ENCODE measurements around the gene ATG9B.
A peak's percentile ranks its signal among the peaks of the same experiment; 100 is the strongest.
"Not testable (repeated sequence)": the region's sequence is repeated elsewhere in the genome, so short reads cannot be mapped to it uniquely, and the experiment has no call there.

Gene ATG9B

DNA sequence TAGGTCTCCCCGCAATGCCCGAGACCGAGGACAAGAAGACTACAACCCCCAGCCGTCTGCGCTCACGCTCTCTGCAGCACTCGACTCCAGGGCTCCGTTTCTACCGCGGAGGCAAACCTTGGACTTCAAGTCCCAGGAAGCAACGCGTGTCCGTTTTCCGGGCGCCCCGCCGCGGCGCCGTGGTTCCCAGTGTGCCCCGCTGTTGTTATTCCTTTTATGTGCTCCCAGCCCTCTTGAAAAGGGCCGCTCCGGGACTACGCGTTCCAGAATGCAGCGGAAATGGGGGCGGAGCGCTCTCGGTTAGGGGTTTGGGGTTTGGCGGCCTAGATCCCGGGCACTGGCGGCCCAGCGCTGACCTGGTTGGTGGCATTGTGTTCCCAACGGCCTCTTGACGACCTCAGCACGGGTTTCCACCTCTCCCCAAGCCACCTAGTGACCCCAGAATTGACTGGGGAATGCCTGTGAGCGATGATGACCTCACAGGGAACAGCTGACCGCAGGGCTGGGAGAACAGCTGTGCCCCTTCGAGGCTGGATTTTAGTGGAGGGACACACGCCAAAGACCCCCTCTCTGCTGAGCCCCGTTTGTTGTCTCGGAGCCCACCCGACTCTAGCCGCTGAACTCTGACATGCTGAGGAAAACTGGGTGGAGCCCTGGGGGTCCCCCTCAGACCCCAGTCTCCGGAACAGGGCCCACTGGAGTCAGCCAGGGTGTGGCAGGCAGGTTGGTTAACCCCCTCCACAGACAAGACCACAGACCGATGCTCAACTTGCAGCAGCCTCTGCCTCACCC lies 33.9 kb upstream of the ATG9B start:
- DNase-seq = peak; percentile 98

DNA sequence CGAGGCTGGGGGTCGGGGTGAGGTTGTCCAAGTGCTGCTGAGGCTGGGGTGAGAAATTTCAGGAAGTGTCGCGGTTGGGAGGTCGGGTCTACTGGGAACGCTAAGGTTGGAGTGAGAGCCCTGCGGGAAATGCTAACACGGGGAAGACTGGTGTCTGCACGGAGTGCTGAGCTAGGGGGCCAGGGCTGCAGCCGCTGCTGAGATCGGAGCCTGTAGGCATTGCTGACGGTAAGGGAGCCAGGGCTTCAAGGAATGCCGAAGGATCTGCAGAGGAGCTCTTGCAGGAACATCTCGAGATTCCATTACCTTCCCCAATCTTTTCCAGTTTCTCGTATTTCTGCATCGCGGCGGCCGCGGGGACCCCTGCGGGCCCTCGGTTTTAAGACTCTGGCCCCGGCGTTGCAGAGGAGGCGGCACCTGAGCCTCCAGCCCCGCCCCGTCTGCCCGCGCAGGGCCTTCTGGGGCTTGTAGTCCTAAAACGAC lies 33.3 kb upstream of the ATG9B start, which contains the start of gene CDK5:
TSS of gene CDK5 (minus strand) at position 392 of the 483 bp plus-strand sequence. CDS start at position 343, 49 bp downstream.
- peak; percentile 16 for DNase-seq

DNA sequence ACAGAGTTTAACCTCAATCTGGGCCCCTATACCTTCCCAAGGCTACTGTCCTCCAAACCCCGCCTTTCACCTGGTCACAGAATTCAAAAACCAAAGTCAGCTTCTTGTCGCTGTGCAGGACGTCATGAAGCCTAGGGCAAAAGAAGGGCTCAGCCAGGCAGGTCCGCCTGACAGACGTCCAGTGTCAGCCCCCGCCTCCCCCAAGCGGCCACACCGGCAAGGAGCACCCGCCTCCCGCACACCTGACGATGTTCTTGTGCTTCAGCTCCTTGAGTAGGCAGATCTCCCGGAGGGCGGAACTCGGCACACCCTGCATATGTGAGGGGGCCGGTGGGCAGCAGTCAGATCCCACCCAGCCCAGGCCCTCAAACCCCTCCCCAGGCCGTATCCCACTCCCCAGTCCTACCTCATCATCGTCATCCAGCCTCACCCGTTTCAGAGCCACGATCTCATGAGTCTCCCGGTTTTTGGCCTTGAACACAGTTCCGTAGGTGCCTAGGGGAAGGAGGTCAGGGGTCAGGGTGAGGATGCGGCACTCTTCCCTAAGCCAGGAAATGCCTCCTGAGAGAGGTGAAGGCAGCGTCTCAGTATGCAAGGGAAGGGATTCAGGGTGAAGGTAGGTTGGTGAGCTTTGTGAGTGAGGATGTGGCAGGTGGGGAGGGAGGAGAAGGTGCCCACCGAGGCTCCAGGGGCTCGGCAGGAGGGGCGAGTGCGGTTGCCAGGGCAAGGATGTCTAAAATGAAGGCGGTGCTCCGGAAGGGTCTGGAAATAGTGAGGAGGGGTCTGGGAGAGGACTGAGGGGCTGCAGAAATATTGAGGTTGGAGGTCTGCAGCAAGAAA lies 32.6 kb upstream of the ATG9B start:
- DNase-seq = no peak

DNA sequence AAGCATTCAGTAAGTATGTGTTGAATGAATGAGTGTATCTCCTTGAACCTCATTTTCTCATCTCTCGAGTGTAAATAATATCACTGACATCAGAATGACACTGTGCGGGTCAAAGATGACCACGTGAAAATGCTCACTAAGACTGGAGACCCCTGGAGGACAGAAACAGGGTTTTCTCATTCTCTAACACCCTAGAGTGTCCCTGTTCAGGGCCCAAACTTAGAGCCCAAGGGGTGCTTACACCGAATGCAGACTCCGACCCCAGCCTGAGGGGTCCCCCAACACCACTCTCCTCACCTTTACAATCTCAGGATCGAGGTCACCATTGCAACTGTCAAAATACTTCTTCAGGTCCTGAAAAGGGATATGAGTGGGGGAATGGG lies 32.0 kb upstream of the ATG9B start:
- DNase-seq = no peak

DNA sequence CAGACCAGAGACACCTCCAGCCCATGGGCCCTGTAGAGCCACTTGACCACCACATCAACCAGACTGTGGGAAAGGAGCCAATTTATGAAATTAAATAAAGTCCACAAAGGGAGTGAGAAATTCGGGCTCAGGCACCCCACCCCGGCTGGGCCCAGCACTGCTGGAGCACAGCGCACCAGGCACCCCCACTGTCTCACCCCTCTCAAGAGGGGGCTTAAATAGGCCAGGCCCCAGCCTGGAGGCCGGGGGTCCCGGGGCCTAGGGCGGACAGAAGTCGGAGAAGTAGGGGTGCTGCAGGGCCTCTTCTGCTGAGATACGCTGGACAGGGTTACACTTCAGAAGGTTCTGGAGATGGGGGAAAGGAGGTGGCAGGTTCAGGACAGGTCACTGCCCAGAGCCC lies 29.5 kb upstream of the ATG9B start:
- DNase-seq = no peak

DNA sequence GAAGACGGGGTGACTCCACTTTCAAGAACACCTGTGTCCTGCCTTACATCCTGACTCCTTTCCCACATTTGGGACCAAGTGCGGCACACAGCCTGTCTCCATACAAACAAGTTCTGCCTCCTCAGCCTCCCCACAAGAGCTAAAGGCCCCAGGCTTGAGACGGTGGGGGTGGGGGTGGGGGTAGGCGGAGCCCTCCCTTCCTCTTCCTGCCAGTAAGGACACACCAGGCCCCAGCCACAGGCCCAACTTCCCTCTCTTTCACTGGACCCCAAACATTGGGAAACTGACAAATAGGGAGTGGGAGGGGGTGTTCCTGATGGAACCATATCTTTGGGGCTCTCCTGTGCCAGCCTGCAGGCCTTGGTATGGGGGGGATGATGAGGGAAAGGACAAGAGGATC lies 28.8 kb upstream of the ATG9B start:
- no peak for DNase-seq

DNA sequence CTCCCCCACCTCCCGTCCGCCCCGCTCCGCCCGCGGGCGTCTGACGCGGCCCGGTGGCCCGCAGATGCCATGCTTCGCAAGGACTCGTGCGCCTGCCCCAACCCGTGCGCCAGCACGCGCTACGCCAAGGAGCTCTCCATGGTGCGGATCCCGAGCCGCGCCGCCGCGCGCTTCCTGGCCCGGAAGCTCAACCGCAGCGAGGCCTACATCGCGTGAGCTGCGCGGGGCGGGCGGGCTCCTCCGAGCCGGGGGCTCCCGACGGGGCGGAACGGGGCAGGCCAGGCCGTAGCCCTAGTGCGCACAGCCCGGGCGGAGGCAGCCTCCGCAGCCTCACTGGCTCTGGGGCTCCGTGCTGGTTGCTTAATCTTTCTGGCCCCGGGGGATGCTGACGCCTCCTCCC lies 26.8 kb upstream of the ATG9B start:
- peak; percentile 44 for DNase-seq

DNA sequence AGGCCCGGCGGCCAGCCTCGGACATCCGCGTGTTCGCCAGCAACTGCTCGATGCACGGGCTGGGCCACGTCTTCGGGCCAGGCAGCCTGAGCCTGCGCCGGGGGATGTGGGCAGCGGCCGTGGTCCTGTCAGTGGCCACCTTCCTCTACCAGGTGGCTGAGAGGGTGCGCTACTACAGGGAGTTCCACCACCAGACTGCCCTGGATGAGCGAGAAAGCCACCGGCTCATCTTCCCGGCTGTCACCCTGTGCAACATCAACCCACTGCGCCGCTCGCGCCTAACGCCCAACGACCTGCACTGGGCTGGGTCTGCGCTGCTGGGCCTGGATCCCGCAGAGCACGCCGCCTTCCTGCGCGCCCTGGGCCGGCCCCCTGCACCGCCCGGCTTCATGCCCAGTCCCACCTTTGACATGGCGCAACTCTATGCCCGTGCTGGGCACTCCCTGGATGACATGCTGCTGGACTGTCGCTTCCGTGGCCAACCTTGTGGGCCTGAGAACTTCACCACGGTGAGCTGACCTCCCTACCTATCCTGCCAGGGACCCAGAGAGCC lies 24.7 kb upstream of the ATG9B start:
- no peak for DNase-seq

DNA sequence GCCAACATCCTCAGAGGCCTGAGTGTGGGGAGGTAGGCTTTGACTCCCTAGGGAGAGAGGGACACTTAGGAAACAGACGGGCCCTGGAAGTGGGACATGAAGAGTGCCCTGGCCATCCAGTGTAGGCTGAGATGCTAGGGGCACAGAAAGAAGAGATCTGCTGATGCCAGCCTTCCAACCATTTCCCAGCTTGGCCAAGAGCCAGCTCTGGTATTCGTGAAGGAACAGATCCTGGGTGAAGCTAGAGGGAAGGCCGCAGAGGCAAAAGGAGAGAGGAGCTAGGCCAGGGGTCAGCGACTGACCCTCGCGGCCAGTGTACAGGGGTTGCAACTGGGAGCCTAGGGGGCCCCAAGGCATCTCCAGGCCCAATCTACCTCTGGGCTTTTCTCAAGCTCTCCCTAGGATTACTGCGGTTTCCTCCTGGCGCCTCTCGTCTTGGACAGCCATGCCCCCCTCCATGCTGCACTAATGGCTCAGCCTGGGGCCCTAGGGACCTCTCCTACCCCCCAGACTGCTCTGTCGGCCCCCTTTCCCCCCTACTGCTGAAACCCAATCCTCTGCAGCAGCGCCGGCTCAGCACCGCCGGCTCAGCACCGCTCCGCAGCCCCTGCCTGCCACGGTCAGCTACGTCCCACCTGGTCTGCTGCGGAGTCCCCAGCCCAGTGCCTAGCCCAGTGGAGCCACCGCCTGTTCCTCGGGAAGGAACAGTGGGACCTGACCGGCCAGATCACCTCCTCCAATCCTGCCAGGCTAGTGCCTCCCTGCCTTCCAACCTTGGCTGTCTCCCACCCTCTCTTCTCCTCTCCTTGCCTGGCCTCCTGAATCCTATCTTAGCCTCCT lies 23.9 kb upstream of the ATG9B start, which contains the start of gene ASIC3:
TSS of gene ASIC3 (plus strand) at position 556 of the 840 bp plus-strand sequence. CDS start 355 bp downstream, outside the sequence.
- no peak for DNase-seq

DNA sequence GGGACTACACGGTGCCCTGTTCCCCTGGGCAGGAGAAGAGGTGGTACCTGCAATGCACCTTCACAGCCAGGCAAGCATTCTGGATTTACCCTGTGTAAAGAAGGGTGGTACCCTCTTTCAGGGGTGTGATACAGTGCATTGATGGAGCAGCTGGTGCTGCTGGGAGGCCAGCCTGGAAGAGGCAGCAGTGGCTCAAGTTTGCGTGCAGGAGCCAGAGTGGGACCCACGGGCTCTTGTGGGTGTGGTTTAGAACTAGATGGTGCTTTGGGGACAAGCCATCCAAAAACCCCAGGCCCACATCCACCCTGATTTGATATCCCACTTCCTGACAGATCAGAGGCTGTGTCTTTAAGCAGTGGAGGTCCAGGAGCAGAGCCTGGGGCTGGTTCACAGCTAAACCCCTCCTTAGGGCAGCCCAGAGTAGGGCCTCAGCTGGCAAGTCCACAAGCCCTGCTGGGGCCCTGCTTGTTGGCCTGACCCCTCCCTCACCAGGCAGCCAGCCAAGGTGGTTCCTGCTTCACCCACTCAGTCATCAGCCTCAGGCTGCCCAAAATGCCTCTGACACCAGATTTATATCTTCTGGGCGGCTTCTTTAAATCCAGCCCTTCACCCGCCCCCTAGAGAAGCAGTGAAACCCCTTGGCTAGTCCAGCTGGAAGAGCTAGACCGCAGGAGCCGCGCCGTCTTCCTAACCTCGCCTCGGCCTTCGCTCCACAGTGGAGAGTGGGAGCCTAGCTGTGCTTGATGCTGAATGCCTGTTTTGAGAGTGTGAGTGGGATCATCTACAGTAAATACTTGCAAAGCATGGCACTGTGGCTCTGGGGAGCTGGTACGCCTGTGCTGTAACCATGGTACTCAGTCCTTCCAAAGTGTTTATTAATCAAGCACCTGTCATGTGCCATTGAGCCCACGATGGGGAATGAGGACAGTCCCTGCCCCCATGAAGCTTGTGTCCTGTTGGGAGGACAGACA lies 22.6 kb upstream of the ATG9B start:
- no peak for DNase-seq

DNA sequence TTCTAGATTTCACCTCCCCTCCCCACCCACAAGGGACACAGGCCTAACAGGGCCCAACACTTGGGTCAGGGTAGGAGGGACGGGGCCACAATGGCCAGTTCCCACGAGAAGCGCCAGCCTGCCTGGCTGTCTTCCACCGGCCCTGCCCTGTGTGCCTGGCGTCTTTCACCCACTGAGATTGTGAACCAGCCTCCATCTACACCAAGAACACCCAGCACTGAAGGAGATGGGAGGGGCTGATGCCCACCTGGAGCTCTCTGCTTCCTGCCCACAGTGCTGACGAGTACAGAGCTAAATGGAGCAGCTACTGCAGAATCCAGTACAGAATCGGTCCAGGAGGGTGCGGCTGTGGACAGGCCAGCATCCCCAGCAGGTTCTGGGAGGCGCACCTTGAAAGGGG lies 21.7 kb upstream of the ATG9B start:
- DNase-seq = no peak

DNA sequence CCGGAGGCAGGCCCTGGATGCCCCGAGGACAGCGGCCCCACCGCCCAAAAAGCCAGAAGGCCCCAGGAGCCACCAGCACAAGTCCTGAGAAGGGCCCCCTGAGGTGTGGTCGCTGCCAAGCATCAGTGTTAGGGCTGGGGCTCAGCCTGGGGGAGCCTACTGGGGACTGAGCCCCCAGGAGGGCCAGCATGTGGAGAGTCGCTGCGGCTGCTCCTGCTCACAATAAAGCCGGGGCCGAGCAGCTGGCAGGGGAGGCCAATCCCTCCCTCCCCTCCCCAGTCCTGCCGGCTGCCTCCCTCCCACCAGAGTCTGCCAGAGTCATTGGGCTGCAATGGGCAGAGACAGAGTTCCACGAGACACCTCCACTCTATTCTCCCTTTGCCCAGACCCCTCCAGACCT lies 21.0 kb upstream of the ATG9B start:
- no peak for DNase-seq

DNA sequence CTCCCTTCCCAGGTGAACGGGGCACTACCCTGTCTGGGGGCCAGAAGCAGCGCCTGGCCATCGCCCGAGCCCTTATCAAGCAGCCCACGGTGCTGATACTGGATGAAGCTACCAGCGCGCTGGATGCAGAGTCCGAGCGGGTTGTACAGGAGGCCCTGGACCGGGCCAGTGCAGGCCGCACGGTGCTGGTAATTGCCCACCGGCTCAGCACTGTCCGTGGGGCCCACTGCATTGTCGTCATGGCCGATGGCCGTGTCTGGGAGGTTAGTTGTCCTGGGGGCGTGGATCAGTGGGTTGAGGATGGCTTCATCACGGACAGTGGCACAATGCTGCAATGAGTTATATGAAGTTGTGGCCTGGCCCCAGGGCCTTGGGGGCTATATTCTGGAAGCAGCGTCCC lies 19.7 kb upstream of the ATG9B start:
- DNase-seq = no peak

DNA sequence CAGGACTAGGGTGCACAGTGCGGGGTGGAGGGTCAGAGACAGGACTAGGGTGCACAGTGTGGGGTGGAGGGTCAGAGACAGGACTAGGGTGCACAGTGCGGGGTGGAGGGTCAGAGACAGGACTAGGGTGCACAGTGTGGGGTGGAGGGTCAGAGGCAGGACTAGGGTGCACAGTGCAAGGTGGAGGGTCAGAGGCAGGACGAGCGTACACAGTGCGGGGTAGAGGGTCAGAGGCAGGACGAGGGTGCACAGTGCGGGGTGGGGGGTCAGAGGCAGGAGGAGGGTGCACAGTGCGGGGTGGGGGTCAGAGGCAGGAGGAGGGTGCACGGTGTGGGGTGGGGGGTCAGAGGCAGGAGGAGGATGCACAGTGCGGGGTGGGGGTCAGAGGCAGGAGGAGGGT lies 19.2 kb upstream of the ATG9B start:
- not testable (repeated sequence) for DNase-seq

DNA sequence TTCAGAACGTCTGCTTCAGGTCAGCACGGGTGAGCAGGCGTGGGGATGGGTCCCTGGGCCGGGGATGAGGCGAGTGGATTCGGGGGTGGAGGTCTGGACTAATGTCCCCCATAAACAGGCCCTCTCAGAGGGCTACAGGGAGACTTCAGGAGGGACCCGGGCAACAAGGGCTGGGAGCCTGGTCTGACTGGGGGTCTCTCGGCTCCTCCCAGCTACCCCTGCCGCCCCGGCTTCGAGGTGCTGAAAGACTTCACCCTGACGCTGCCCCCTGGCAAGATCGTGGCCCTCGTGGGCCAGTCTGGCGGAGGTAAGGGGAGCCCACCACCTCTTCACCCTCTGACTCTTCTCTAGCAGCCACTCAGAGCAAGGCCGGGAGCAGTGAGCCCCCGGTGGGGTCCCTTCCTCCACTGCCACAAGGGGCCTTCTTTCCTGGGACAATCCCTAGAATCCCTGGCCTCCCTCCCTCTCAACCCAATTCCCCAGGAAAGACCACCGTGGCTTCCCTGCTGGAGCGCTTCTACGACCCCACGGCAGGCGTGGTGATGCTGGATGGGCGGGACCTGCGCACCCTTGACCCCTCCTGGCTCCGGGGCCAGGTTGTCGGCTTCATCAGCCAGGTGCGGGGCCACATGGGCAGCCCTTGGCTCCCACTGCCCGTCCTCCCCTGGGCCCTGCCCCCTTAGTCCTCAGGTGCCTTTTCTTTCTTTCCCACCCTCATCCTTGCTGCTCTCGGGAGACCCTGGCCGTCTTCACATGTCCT lies 16.5 kb upstream of the ATG9B start:
- DNase-seq = no peak

DNA sequence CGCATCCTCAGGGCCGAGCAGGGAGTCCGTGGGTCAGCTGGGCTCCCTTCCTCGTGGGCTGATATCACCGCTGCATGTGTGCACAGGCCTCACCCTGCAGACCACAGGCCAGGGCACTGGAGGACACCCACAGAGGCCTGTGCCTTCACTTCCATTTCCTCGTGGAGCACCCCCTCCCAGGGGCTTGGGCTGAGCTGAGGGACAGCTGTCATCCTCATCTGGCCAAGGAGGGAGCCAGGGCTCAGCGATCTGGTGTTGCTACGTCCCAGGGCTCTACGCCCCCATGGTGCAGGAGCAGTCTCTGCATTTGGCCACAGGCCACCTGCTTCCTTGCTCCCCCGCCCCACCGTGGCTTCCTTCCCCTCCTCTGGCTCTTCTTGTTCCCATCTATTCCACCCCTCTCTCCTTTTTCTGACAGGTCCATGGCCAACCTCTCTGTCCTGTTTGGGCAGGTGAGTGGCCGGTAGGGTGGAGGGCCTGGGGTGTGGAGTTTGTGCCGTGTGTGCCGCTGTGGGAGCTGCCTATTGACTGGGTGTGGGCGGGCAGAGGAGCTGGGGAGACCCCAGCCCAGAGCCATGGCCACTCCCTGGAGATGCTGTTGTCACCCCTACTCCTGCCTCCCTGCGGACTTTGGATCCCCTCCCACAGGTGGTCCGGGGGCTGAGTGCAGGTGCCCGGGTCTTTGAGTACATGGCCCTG lies 15.7 kb upstream of the ATG9B start:
- DNase-seq = no peak

DNA sequence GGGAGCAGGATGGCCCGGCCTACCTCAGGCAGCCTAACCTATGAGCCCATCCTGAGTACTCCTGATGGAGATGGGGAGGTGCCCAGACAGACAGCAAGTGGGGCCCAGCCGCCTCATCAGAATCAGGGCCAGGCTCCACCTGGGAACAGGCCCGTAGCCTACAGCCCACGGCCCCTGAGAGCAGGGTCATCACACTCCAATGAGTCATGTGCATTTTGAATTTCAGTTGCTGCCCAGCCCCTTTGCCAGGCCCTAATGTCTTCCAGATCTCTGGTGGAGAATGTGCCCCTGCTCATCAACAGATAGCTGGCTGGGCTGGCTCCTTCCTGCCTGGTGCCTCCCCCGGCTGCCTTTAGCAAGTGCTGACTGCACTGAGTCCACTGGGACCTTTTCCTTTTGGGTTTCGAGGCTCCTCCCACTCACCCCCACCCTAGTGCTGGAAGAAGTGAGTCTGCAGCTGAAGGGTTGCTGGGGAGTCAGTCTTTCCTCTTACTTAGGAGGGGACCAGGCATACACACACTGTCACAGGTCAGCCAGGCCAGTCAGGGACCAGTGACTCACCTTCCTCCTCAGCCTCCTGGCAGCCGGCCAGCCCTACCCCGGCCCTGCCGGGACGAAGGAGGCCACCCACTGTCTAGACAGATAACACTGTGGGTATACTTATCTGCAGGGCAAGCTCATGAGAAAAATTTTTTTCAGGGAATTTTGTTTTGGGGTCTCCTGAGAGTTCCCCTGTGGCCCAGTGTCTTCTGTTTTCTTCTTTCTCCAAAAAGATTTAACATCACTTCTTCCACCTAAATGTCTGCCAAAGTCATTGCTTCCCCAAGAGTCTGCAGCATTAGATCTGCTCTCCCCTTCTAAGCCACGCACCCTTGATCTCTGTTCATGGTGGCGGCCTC lies 14.9 kb upstream of the ATG9B start:
- DNase-seq = peak; percentile 88

DNA sequence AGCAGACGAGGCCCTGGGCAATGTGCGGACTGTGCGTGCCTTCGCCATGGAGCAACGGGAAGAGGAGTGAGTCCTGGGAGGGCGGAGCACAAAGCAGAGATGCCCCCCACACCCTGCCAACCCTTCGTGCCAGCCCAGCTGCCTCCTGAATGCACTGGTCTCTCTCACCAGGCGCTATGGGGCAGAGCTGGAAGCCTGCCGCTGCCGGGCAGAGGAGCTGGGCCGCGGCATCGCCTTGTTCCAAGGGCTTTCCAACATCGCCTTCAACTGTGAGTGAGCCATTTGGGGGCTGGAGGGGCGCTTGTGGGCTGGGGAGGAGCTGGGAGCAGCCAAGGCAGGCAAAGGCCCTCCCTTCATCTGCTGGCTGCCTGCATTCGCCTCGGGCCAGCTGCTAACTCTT lies 11.6 kb upstream of the ATG9B start:
- no peak for DNase-seq

All from stimulated activated CD4-positive, alpha-beta T cell treated with anti-CD3 and anti-CD28 coated beads, Interleukin-1b, Interleukin-23, amount 100 ng/mL, for 48 hours (primary cell).